DOHH2 (cell line): Measurements from ENCODE around the gene DDA1.
"Not testable (repeated sequence)": the region's sequence is repeated elsewhere in the genome, so short reads cannot be mapped to it uniquely, and the experiment has no call there.

Source experiments
- EZH2phosphoT487 ChIP-seq: fragments of 200-600 bp; sonication (generic); IDR thresholded peaks from 2 replicates; pipeline ENCODE4 v1.6.1; 2017; ENCODE audit warnings: borderline replicate concordance, mild to moderate bottlenecking, antibody characterized with exemption, low read length, moderate library complexity, mixed read lengths
- TF ChIP-seq, protein P1 (sequence below): fragments of 200-600 bp; sonication (generic); IDR thresholded peaks from one replicate; pipeline ENCODE4 v1.5.1; 2014; ENCODE audit warnings: antibody characterized with exemption, mild to moderate bottlenecking, low read depth, low read length; ENCODE audit not compliant: poor library complexity, severe bottlenecking

DNA sequence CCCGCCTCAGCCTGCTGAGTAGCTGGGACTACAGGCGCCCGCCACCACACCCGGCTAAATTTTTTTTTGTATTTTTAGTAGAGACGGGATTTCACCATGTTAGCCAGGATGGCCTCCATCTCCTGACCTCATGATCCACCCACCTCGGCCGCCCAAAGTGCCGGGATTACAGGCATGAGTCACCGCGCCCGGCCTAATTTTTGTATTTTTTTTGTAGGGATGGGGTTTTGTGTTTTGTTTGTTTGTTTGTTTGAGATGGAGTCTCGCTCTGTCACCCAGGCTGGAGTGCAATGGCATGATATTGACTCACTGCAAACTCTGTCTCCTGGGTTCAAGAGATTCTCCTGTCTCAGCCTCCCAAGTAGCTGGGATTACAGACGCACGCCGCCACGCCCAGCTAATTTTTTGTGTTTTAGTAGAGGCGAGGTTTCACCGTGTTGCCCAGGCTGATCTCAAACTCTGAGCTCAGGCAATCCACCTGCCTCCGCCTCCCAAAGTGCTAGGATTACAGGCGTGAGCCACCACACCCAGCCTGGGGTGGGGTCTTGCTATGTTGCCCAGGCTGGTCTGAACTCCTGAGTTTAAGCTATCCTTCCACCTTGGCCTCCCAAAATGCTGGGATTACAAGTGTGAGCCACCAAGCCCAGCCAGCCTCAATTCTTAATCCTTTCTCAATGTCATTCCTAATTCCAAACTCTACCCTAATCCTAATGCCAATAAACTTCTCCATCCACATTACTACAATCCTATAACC, 54.7 kb downstream of the DDA1 start:
- TF ChIP-seq, protein P1, sequence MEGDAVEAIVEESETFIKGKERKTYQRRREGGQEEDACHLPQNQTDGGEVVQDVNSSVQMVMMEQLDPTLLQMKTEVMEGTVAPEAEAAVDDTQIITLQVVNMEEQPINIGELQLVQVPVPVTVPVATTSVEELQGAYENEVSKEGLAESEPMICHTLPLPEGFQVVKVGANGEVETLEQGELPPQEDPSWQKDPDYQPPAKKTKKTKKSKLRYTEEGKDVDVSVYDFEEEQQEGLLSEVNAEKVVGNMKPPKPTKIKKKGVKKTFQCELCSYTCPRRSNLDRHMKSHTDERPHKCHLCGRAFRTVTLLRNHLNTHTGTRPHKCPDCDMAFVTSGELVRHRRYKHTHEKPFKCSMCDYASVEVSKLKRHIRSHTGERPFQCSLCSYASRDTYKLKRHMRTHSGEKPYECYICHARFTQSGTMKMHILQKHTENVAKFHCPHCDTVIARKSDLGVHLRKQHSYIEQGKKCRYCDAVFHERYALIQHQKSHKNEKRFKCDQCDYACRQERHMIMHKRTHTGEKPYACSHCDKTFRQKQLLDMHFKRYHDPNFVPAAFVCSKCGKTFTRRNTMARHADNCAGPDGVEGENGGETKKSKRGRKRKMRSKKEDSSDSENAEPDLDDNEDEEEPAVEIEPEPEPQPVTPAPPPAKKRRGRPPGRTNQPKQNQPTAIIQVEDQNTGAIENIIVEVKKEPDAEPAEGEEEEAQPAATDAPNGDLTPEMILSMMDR, result not testable (repeated sequence)
- not testable (repeated sequence) for TF ChIP-seq EZH2phosphoT487
